Mesothelial cell of epicardium (in vitro differentiated cells): ENCODE data around the gene POLD2. TPM values are rescaled to one million over a fixed set of nuclear protein-coding genes. Genes with fewer than 3 reads are reported as not detected.

Experiments
- DNase-seq, 2 experiments: peaks; one replicate each; pipeline ENCODE4 v3.0.0; 2021; ENCODE audit warnings: low spot score in 2 of 2; ENCODE audit not compliant: unreplicated experiment in 2 of 2
- H3K27ac Mint-ChIP-seq: 2 replicates; pipeline ENCODE4 v1.8.0; 2021; ENCODE audit warnings: mixed read lengths
- H3K27me3 Mint-ChIP-seq: 2 replicates; pipeline ENCODE4 v1.8.0; 2021; ENCODE audit warnings: low read depth, mixed read lengths
- H3K36me3 Mint-ChIP-seq: 2 replicates; pipeline ENCODE4 v1.8.0; 2021; ENCODE audit warnings: mixed read lengths
- H3K4me1 Mint-ChIP-seq: 2 replicates; pipeline ENCODE4 v1.8.0; 2021; ENCODE audit warnings: mixed read lengths
- H3K4me3 Mint-ChIP-seq: 2 replicates; pipeline ENCODE4 v1.8.0; 2021; ENCODE audit warnings: mild to moderate bottlenecking, moderate library complexity, mixed read lengths
- H3K9me3 Mint-ChIP-seq: 2 replicates; pipeline ENCODE4 v1.8.0; 2021; ENCODE audit warnings: mixed read lengths
- total RNA-seq: library from RNA; stranded (reverse); gene quantifications from 3 replicates; pipeline ENCODE4 v1.2.1, GENCODE V29; 2021
- TF ChIP-seq, protein P1 (sequence below): fragments of 200-600 bp; sonication (generic); IDR thresholded peaks from one replicate; pipeline ENCODE4 v1.5.0; 2021; ENCODE audit warnings: antibody characterized with exemption; ENCODE audit not compliant: unreplicated experiment

POLD2 gene
- total RNA-seq, 1 donor from 2014 or later = 117 TPM

DNA sequence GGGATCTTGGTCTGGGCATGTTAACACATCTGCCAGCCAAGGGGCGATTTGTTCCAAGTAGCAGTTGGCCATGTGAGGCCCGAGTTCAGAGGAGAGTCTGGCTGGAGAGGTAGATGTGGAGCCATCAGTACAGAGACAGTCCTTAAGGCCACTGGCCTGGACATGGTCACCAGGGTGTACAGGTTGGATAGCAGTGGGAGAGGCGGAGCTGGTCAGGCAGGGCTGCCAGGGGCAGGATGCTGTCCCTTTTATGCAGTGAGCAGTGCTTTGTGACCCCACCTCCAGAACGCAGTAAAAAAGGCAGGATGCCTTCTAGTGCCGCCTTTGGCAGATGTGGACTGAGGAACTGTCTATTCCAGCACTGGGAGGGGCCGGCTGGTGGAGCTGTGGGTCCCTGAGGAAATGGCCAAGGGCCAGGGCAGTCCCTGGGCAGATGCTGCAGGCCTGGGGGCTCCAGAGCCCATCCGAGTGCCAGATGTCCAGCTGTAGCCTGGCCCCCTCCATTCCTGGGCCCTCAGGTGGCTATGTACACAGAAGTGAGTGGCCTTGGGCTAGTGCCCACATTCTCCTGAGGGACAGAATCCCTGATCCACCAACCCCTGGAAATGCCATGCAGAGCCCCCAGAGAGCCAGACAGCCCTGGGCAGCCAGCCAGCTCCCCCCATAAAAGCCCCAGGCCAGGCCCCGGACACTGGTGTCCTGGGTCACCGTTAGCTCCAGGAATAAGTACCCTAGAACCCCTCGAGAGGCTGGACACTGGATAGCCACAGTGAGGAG is 34.9 kb upstream of the POLD2 start:
- Mint-ChIP-seq H3K27ac (no peak overlapping the region), H3K4me3 (no peak overlapping the region), H3K4me1 (peaks cover 6% of the 10 kb centered on the region), H3K9me3 (no peaks in the 10 kb centered on the region), H3K36me3 (no peaks in the 10 kb centered on the region), H3K27me3 (no peaks in the 10 kb centered on the region)
- TF ChIP-seq, protein P1, sequence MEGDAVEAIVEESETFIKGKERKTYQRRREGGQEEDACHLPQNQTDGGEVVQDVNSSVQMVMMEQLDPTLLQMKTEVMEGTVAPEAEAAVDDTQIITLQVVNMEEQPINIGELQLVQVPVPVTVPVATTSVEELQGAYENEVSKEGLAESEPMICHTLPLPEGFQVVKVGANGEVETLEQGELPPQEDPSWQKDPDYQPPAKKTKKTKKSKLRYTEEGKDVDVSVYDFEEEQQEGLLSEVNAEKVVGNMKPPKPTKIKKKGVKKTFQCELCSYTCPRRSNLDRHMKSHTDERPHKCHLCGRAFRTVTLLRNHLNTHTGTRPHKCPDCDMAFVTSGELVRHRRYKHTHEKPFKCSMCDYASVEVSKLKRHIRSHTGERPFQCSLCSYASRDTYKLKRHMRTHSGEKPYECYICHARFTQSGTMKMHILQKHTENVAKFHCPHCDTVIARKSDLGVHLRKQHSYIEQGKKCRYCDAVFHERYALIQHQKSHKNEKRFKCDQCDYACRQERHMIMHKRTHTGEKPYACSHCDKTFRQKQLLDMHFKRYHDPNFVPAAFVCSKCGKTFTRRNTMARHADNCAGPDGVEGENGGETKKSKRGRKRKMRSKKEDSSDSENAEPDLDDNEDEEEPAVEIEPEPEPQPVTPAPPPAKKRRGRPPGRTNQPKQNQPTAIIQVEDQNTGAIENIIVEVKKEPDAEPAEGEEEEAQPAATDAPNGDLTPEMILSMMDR = no peak
- no peak for DNase-seq

DNA sequence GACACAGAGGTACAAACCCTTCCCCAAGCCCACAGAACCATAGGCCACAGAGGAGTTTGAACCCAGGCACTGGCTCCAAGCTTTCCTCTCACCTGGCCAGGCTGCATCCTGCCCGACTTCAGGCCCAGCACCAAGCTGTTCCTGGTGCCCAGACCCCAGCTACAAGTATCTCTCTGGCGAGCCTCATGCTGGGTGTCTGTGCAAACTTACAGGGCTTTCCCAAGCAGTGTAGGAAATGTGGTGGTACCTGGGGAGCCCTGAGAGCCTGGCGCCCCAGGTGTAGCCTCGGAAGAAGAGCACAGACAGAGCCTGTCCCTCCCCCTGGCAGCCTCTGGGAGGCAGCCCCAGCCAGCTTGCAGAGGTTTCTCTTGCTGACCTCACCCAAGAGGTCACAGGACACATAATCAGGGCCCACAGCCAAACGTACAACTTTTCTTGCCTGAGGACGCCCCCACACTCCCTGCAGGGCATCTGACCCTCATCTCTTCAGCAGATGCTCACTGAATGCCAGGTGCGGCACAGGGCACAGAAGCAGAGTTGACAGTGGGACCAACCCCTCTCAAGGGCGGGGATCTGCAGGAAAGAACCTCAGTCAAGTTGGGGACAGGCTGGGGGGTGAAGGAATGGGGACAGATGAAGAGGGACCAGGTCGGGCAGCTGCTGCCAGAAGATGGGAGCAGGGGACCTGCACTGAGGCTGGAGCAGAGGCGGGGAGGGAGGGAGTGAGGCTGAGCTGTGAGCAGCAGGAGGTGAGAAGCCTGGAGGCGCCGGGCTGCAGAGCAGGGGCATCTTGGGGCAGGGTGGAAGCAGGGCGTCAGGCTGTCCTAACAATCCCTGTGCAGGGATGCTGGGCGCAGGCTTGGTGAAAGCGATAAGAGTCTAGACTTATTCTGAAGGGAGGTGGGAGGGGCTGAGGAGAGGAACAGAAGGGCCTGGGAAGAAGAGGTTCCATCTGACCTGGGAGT is 34.0 kb upstream of the POLD2 start:
- H3K4me1 Mint-ChIP-seq = no peaks in the 10 kb centered on the region
- H3K27me3 Mint-ChIP-seq = no peaks in the 10 kb centered on the region
- H3K4me3 Mint-ChIP-seq = no peak overlapping the region
- no peaks in the 10 kb centered on the region for H3K9me3 Mint-ChIP-seq
- H3K27ac Mint-ChIP-seq = no peak overlapping the region
- no peaks in the 10 kb centered on the region for H3K36me3 Mint-ChIP-seq
- no peak for DNase-seq
- TF ChIP-seq, protein P1 = no peak

DNA sequence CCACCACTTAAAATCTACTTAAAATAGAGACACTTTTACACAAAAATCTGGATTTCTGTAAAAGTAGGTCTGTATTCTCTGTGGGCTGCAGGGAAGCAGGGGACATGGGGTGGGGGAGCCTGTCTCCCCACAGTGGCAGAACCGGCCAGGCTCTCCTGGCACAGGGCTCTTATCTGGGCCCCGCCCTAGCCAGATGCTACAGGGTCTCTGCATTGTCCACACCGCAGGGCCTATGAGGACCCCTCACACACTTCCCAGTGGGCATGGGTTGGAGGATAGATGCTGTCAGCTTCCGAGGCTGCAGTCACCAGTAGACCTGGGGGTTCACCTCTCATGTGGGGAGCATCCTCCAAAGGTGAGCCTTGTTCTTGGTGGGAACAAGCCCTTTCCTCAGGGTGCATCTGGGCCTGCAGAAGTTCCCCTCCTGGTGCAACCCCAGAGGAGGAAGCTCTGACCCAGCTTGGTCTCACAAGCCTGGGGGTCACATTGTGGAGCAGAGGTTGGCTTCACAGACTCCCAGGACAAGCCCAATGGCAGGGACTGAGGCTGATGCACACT is 33.2 kb upstream of the POLD2 start:
- H3K9me3 Mint-ChIP-seq = no peaks in the 10 kb centered on the region
- H3K36me3 Mint-ChIP-seq = no peaks in the 10 kb centered on the region
- no peak overlapping the region for H3K4me3 Mint-ChIP-seq
- H3K27me3 Mint-ChIP-seq = no peaks in the 10 kb centered on the region
- TF ChIP-seq, protein P1 = no peak
- no peak for DNase-seq
- no peak overlapping the region for H3K27ac Mint-ChIP-seq
- H3K4me1 Mint-ChIP-seq = no peaks in the 10 kb centered on the region

DNA sequence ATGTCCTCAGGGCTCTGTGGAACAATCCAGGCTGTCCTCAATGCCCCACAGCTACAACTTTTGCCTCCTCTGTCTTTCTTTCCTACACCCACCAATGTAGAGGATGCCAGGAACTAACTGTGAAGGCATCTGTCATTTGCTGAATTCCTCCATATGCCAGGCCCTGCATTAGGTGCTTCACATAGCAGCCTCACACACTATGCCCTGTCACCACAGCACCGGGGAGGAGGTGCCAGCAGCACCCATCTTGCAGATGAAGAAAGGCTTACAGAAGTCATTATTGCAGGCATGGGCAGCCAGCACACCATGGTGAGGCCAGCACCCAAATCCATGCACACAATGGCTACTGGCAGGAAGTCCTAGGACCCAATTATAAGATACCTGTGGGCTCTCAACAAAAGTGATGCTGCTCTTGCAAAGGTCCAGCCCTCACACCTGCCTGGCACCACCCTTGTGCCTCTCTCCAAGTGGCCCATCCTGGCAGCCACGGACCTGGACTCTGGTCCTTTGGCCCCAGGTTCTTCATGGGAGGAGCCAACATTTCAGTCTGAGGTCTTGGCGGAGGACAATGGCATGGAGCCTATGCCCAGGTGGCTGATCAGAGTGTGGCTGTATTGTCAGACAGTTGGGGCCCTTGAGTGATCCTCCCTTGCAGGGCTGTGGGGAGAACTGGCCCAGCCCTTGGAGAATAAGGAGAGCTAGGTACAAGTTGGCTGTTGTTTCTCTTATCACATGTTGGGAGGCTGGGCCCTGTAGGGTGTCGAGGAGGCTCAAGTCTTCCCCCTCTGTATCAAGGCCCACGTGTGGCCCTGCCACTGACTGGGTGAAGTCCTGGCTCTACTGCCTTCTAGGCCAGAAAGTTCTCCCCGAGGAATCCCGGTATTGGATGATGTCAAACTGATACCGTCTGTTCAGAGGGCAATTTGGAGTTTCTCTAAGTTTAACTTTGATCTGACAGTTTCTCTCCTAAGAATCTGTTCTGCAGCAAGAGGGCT is 32.1 kb upstream of the POLD2 start:
- H3K27me3 Mint-ChIP-seq = no peaks in the 10 kb centered on the region
- DNase-seq = no peak
- H3K36me3 Mint-ChIP-seq = no peaks in the 10 kb centered on the region
- H3K27ac Mint-ChIP-seq = no peak overlapping the region
- H3K4me1 Mint-ChIP-seq = no peaks in the 10 kb centered on the region
- H3K4me3 Mint-ChIP-seq = no peak overlapping the region
- H3K9me3 Mint-ChIP-seq = no peaks in the 10 kb centered on the region
- TF ChIP-seq, protein P1 = no peak

DNA sequence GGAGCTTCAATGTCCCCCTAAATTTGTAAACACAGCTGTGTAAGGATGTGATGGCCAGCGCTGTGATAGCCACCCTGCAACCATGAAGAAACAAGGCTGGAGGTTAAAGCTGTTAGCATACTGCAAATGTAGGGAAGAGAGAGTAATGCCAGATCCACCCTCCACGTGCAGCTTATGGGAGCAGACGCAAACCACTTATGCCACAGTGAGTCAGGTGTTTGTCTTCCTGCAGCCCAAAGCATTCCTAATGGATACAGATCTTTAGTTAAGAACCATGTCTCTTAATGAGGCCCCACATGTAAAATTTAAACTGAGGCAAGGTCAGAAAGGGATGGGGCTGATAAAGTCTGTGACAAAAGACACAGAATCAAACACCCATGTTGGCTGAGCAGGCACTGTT is 31.4 kb upstream of the POLD2 start:
- Mint-ChIP-seq H3K27ac (no peak overlapping the region), H3K36me3 (no peaks in the 10 kb centered on the region), H3K9me3 (no peaks in the 10 kb centered on the region), H3K4me3 (no peak overlapping the region), H3K4me1 (no peaks in the 10 kb centered on the region), H3K27me3 (no peaks in the 10 kb centered on the region)
- TF ChIP-seq, protein P1 = no peak
- DNase-seq = no peak
